GM19438 (cell line): ENCODE results near the gene APCDD1L.

ENCODE experiments used
- ATAC-seq: cut with Tn5 transposase; IDR thresholded peaks from one replicate; pipeline ENCODE4 v1.9.1; 2021; ENCODE audit warnings: low read depth; ENCODE audit not compliant: unreplicated experiment

Gene APCDD1L

GRCh38 chr20:58469616-58470015, 45.6 kb downstream of the APCDD1L start:
- ATAC-seq, result no peak

GRCh38 chr20:58467572-58468527, 47.3 kb downstream of the APCDD1L start:
- no peak for ATAC-seq

- no peak for ATAC-seq
These were observed 48.2 kb downstream of the APCDD1L start for GRCh38 chr20:58466729-58467571.

- no peak for ATAC-seq
These were observed 49.0 kb downstream of the APCDD1L start for GRCh38 chr20:58466095-58466708.

GRCh38 chr20:58464838-58465237, 50.4 kb downstream of the APCDD1L start:
- ATAC-seq, result no peak

- no peak for ATAC-seq
These were observed 51.9 kb downstream of the APCDD1L start for GRCh38 chr20:58463256-58463655.

- no peak for ATAC-seq
These were observed 53.3 kb downstream of the APCDD1L start for GRCh38 chr20:58461899-58462298.

GRCh38 chr20:58461104-58461503, 54.1 kb downstream of the APCDD1L start:
- ATAC-seq, result no peak

GRCh38 chr20:58459058-58459750, 56.0 kb downstream of the APCDD1L start:
- peak; percentile 28 for ATAC-seq

GRCh38 chr20:58458342-58459057, 56.7 kb downstream of the APCDD1L start:
- ATAC-seq, result peak; percentile 94

- no peak for ATAC-seq
These were observed 58.0 kb downstream of the APCDD1L start for GRCh38 chr20:58457083-58457695.

GRCh38 chr20:58454460-58454859, 60.7 kb downstream of the APCDD1L start:
- no peak for ATAC-seq

- no peak for ATAC-seq
These were observed 61.8 kb downstream of the APCDD1L start for GRCh38 chr20:58453391-58453790.

GRCh38 chr20:58452667-58453255, 62.4 kb downstream of the APCDD1L start:
- no peak for ATAC-seq

GRCh38 chr20:58450254-58450653, 64.9 kb downstream of the APCDD1L start:
- ATAC-seq, result no peak

GRCh38 chr20:58449681-58450221, 65.4 kb downstream of the APCDD1L start:
- ATAC-seq, result no peak

- ATAC-seq, result no peak
These were observed 66.2 kb downstream of the APCDD1L start for GRCh38 chr20:58448958-58449357.

- no peak for ATAC-seq
These were observed 67.4 kb downstream of the APCDD1L start for GRCh38 chr20:58447511-58448391.
